Psoas muscle (tissue), 8 donors: Measurements from ENCODE around the gene S100A11. TPM values are rescaled to one million over a fixed set of nuclear protein-coding genes. Genes with fewer than 3 reads are reported as not detected.

Experiments
- ATAC-seq, 4 donors: fragments of 200-7000 bp; cut with Tn5 transposase; one replicate each; pipeline ENCODE4 v1.9.1; 2020; ENCODE audit warnings: moderate library complexity in 3 of 4, mild to moderate bottlenecking in 2 of 4
- DNase-seq, 2 donors: peaks; one replicate each; pipeline ENCODE4 v3.0.0-alpha.2; 2020
- H3K27ac ChIP-seq: fragments of 200-600 bp; one replicate; pipeline ENCODE4 v1.8.0; 2022
- H3K27me3 ChIP-seq, 3 donors: fragments of 200-600 bp in 1 of 3; one replicate each; pipeline versions ENCODE4 v1.6.1 to v1.8.0; 2013 to 2022; ENCODE audit warnings: low read length in 2 of 3, mild to moderate bottlenecking in 2 of 3, moderate library complexity in 1 of 3; ENCODE audit not compliant: insufficient read depth in 3 of 3
- H3K36me3 ChIP-seq, 2 donors: fragments of 200-600 bp in 1 of 2; one replicate each; pipeline versions ENCODE4 v1.6.1 to v1.8.0; 2013 to 2022; ENCODE audit warnings: low read depth in 1 of 2, mild to moderate bottlenecking in 1 of 2, moderate library complexity in 1 of 2; ENCODE audit not compliant: insufficient read depth in 1 of 2
- H3K4me1 ChIP-seq: fragments of 200-600 bp; one replicate; pipeline ENCODE4 v1.8.0; 2022
- H3K4me3 ChIP-seq: fragments of 200-600 bp; one replicate; pipeline ENCODE4 v1.8.0; 2022; ENCODE audit warnings: mild to moderate bottlenecking
- H3K9me3 ChIP-seq: fragments of 200-600 bp; one replicate; pipeline ENCODE4 v1.8.0; 2022
- CTCF ChIP-seq: fragments of 200-600 bp; IDR thresholded peaks from one replicate; pipeline ENCODE4 v1.8.0; 2022; ENCODE audit warnings: antibody characterized with exemption
- WGBS, 3 donors: extraction: QIAGEN DNeasy Blood & Tissue Kit; methylation state at CpG; one replicate each; pipeline versions ENCODE4 v1.1.6 to v1.1.7; 2013; 5-methylcytosine and 5-hydroxymethylcytosine counted together
- intact Hi-C, 2 donors: fragments of 100-400 bp; cut with DNase I; formaldehyde crosslinking; loops; one replicate each; pipeline versions ENCODE4 v1.11.0 to v1.14.2; 2022
- polyA plus RNA-seq, 3 donors: library from polyadenylated mRNA; stranded (reverse); fragments of 200-250 nt; gene quantifications; one replicate each; pipeline ENCODE4 v1.2.3, GENCODE V29; 2013
- total RNA-seq, 4 donors: library from RNA; stranded (reverse); fragmentation: NEBNext Ultra II Directional in 2 of 4; extraction: Animal tissue kit (Norgen Biotek cat#: 25700) in 2 of 4; gene quantifications; one replicate each; pipeline versions ENCODE4 v1.2.1 to v1.2.4, GENCODE V29; 2021 to 2023
- donor health status: healthy with polysubstance abuse.
- donor health status: DM: no; HTN: no; CAD: no; lungs with moderate emphysema.
- donor health status: Bipolar disorder and iron deficiency.
- donor health status: healthy.
- donor health status: DM: yes; HTN: yes; CAD: no.
- donor health status: DM: no; HTN: no; CAD: no.
- donor health status: DM: no; HTN: no; CAD: no.
- donor health status: DM: yes; HTN: yes; CAD: no.

S100A11 gene
- total and polyA plus RNA-seq, 7 donors, result 36.7 to 500 (median 61.2) TPM

- intact Hi-C loops, result loop anchor here in 1 of 2 donors (5.0 kb wide), 1 partner anchor 62 kb away; no protein-coding TSS in a partner anchor
- H3K4me3 ChIP-seq, result peak within 1 kb of the TSS; percentile 78
- TF ChIP-seq CTCF, result no peak
- peaks cover 16% of the 10 kb centered on the region for H3K4me1 ChIP-seq
- DNase-seq, result peak; percentile 80 to 89
- H3K27me3 ChIP-seq, result peaks cover 0 to 49% (median 4%) of the 10 kb centered on the region in 3 donors
- WGBS, 3 donors, result 1 to 8% (median 5%) methylated on average over 33 to 68 of the region's 69 CpGs
- peak; percentile 60 to 73 (median 64) for ATAC-seq
- no peaks in the 10 kb centered on the region for H3K36me3 ChIP-seq
- peak within 1 kb of the TSS; percentile 76 for H3K27ac ChIP-seq
- no peaks in the 10 kb centered on the region for H3K9me3 ChIP-seq
These were observed 42.9 kb downstream of the S100A11 start, which contains the start of gene S100A10 for GRCh38 chr1:151993734-151994496. S100A10 (minus strand) TSS chr1:151993859; CDS start chr1:151986230, 7,629 bp downstream.

GRCh38 chr1:151993084-151993733 is 43.6 kb downstream of the S100A11 start:
- intact Hi-C loops, result loop anchor here in 1 of 2 donors (5.0 kb wide), 1 partner anchor 61 kb away; no protein-coding TSS in a partner anchor
- Histone ChIP-seq H3K27me3 (peaks cover 0 to 54% (median 4%) of the 10 kb centered on the region in 3 donors), H3K4me3 (peak overlapping the region; percentile 78), H3K27ac (peak overlapping the region; percentile 76), H3K36me3 (no peaks in the 10 kb centered on the region), H3K4me1 (peaks cover 16% of the 10 kb centered on the region), H3K9me3 (no peaks in the 10 kb centered on the region)
- DNase-seq (peak; percentile 41 to 65), ATAC-seq (peak in 1 of 4 donors; percentile 43)
- no peak for TF ChIP-seq CTCF
- 1 to 3% (median 2%) methylated on average over 27 to 50 of the region's 50 CpGs for WGBS, 3 donors

DNA sequence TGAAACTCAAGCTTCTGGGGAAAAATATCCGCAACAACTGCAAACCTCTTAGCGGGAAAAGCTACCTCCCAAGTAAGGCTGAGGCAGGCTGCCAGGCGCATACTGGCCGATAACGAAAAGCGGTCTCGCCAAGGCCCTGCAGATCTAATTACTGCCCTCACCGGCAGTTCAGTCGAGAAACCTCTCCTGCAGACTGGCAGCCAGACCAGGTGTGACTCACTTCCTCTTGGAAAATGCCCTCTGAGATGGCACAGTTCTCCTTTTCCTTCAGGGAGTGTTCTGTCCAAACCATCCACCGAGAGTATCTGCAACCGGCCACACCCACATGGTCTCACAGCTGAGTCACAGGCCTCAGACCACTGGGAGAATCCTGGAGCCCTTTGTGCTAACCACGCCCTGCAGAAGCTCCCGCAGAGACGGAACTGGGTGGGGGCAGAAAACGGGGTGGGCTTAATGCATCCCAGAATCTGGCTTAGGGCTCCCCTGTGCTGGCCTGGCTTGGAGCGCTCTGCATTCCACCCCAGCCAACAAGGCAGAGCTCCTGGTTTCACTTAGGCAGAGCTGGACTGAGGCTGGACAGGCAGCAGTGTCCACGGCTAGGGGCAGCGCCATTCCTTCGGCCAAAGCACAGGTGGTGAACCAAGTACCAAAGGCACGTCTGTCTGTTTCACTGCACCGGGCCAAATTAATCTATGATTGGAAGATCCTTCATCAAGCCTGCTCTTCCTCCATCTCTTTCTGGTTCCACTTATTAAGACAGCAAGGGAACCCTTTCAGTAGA is 44.3 kb downstream of the S100A11 start:
- intact Hi-C loops, result loop anchor here in 1 of 2 donors (5.0 kb wide), 1 partner anchor 60 kb away; no protein-coding TSS in a partner anchor
- peak; percentile 76 to 83 (median 78) for ATAC-seq
- H3K27ac ChIP-seq, result peak overlapping the region; percentile 76
- peaks cover 16% of the 10 kb centered on the region for H3K4me1 ChIP-seq
- TF ChIP-seq CTCF, result no peak
- WGBS, 3 donors, result 10 to 27% (median 11%) methylated on average over 21 of the region's 21 CpGs
- H3K27me3 ChIP-seq, result peaks cover 0 to 51% (median 4%) of the 10 kb centered on the region in 3 donors
- H3K4me3 ChIP-seq, result peak overlapping the region; percentile 78
- peak; percentile 88 to 89 for DNase-seq
- no peaks in the 10 kb centered on the region for H3K9me3 ChIP-seq
- H3K36me3 ChIP-seq, result no peaks in the 10 kb centered on the region

DNA sequence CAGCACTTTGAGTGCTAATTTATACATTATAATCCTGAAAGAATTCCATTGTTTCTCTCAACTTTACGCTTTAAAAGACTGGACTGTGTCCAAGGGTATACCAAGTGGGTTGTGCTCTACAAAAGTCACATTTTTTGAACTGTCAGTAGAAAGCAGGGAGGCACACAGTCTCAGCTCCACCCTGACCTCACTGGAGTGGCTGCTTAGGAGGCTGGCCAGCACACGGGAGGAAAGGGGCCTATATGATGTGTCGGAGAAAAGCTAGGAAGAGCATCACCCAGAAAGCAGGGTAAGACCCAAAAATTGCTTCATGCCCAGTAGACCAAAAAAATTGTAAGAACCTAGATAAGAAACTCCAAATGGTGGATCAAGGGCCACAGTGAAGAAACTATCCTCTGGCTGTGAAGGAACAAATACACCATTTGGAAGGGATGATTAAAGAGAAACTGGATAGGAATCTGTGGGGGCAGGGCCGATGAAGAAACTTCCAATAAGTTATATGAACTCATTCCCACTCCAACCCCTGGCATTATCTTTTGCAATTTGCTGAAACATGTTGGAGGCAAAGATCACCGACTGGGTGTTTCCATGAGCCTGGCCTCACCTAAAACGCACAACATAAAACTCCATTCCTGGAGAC is 45.0 kb downstream of the S100A11 start:
- Histone ChIP-seq H3K27me3 (peaks cover 0 to 51% (median 4%) of the 10 kb centered on the region in 3 donors), H3K36me3 (no peaks in the 10 kb centered on the region), H3K27ac (peak overlapping the region; percentile 76), H3K4me3 (peak overlapping the region; percentile 78), H3K9me3 (no peaks in the 10 kb centered on the region), H3K4me1 (peaks cover 16% of the 10 kb centered on the region)
- DNase-seq, result no peak
- intact Hi-C loops, result loop anchor here in 1 of 2 donors (5.0 kb wide), 1 partner anchor 59 kb away; no protein-coding TSS in a partner anchor
- 31 to 51% (median 37%) methylated on average over 6 of the region's 6 CpGs for WGBS, 3 donors
- TF ChIP-seq CTCF, result no peak
- no peak for ATAC-seq
